AG10803 (cell line): ENCODE results near the gene SMAD7.

Source experiments
- DNase-seq: peaks from one replicate; pipeline ENCODE4 v3.0.0; 2010; ENCODE audit warnings: low read depth
- H3K4me3 ChIP-seq: 2 replicates; pipeline ENCODE4 v1.5.1; 2011; ENCODE audit warnings: mild to moderate bottlenecking, low read length, control low read depth
- TF ChIP-seq, protein P1 (sequence below): conservative IDR thresholded peaks from 2 replicates; pipeline ENCODE4 v1.5.1; 2011; ENCODE audit warnings: mild to moderate bottlenecking, low read length, control low read depth, inconsistent platforms

The SMAD7 gene

GRCh38 chr18:48879008-48879431 is 71.7 kb downstream of the SMAD7 start:
- H3K4me3 ChIP-seq, result no peak overlapping the region
- DNase-seq, result no peak
- TF ChIP-seq, protein P1, sequence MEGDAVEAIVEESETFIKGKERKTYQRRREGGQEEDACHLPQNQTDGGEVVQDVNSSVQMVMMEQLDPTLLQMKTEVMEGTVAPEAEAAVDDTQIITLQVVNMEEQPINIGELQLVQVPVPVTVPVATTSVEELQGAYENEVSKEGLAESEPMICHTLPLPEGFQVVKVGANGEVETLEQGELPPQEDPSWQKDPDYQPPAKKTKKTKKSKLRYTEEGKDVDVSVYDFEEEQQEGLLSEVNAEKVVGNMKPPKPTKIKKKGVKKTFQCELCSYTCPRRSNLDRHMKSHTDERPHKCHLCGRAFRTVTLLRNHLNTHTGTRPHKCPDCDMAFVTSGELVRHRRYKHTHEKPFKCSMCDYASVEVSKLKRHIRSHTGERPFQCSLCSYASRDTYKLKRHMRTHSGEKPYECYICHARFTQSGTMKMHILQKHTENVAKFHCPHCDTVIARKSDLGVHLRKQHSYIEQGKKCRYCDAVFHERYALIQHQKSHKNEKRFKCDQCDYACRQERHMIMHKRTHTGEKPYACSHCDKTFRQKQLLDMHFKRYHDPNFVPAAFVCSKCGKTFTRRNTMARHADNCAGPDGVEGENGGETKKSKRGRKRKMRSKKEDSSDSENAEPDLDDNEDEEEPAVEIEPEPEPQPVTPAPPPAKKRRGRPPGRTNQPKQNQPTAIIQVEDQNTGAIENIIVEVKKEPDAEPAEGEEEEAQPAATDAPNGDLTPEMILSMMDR, result no peak

DNA sequence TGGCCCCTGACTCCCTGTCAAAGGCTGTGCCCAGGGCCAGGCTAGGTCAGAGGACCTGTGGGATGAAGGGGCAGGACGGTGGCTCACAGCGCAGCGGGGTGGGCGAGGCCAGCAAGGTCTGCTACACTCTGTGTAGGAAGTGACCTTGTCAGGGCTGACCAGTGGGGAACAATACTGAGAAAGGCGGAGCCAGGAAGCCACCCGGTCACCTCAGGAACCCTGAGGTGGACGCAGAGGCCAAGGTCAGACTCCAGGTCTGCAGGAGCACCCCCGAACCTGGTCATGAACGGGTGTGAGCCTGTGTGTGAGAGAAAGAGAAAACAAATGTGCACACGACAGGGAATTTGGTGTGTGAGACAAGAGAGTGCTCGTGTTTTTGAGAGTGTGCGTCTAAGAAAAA is 72.3 kb downstream of the SMAD7 start:
- no peak for DNase-seq
- TF ChIP-seq, protein P1, result no peak
- H3K4me3 ChIP-seq, result no peak overlapping the region

DNA sequence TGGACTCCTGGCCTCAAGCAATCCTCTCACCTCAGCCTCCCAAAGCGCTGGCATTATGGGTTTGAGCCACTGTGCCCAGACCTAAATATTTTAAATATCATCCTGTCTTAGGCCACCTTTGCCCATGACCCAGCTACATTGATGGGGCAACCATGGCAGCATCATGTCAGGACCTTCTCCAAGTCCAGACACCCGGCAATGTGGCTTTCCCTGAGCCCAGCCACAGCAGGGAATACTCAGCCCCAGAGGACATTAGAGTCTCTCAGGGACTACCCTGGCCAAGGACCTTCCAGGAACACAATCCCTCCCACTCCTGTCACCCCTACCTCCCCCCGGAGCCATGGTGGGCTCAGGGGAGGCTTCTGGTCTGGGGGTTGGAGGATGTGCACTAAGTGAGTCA is 72.8 kb downstream of the SMAD7 start:
- no peak overlapping the region for H3K4me3 ChIP-seq
- DNase-seq, result no peak
- TF ChIP-seq, protein P1, result no peak

DNA sequence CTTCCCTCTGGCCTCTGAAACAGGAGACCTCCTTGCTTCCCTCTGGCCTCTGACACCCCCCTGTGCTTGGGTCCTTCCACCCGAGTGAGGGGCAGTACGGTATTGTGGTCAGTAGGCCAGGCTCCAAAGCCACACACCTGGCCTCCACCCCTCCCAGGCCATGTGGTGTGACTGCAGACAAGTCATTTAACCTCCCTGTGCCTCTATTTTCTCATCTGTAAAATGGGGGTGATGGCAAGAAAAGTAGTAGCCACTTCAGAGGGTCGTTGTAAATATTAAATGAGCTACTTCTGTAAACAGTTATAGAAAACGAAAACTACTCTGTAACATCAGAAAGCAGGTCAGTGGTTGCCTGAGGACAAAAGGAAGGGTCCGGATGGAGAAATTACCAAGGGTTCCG is 74.2 kb downstream of the SMAD7 start:
- H3K4me3 ChIP-seq, result no peak overlapping the region
- TF ChIP-seq, protein P1, result no peak
- no peak for DNase-seq

GRCh38 chr18:48875942-48876511 is 74.7 kb downstream of the SMAD7 start:
- TF ChIP-seq, protein P1, result 0 out of 2 replicates have a peak, but pooled peaks have one; percentile 3
- no peak overlapping the region for H3K4me3 ChIP-seq
- DNase-seq, result no peak

DNA sequence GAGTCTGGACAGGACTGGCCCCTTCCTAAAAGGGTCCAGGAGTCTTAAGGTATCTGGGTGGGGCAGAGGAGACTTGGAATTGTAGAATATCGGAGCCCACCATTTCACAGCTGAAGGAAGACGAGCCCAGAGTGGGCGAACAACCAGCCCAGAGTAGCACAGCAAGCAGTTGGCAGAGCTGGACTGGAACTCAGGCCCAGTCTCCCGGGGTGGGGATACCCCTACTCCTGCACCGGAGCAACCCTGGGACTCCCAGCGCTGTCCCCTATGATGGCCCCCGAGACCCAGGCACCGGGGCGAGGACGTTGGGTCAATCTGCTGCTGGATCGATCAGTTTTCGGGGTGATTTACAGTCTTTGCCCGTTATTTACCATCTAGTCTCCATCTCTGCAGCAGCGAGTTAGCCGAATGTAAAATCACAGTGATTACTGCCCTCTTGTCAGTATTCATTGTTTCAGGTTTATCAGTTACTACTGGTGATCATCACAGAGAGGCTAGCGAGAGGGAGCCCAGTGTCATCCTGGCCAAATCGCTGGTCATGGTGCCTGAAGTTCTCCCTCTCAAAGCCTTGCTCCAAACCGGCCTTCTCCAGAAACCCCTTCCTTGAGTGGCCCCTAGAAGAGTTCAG is 75.3 kb downstream of the SMAD7 start:
- TF ChIP-seq, protein P1, result no peak
- DNase-seq, result no peak
- no peak overlapping the region for H3K4me3 ChIP-seq

DNA sequence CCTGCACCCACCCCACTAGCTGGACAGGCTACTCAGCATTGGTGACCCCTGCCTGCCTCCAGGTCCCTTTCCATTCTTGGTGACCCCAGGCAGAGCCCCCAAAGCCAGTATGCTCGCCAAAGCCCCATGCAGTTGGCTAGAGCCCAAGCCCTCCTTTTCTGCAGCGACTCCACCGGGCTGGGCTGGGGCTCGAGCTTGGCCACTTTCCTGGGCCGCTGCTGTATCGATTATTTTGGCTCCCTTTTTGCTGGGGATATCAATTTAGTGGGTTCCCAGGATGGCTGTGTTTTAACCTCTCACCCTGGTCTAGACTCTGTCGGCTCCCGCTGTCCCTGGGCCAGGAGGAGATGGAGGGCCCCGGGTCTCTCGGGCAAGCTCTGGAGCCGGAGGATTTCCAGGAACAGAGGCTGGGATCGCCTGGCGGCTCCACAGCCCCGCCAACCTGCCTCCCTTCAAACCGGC is 76.0 kb downstream of the SMAD7 start:
- TF ChIP-seq, protein P1, result no peak
- no peak for DNase-seq
- no peak overlapping the region for H3K4me3 ChIP-seq
